ENCODE data around the gene ST8SIA1.
"Not testable (repeated sequence)": the region's sequence is repeated elsewhere in the genome, so short reads cannot be mapped to it uniquely, and the experiment has no call there.

ST8SIA1 gene

DNA sequence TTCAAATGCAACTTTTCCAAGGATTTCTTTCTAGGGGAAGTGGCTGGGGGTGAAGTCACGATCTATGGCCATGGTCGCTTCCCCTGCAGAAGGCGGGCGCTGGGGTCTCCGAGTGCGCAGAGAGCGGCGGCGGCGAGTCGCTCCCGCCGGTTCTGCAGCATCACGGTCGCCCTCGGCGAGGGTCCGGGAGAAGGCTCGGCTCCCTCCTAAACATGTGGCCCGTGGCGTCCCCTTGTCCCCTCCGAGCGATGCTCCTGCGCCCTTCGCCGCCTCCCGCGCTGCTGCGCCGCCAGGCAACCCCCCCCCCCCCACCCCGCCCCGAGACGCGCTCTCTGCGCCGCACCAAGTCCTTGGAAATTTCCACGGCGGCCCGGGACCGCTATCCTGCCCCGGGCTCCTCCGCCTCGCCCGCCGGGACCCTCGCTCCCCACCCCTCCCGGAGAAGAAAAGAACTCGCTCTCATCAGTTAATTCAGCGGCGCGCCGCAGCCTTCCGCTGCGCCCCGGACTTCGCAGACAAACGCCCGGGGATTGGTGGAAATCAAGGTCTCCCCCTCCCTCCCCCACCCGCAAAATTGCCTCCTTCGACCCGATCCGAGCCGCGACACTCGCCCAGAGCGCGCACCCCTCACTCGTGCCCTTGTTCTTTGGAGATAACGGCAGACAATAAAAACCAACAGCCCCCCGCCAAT, at the start of gene ST8SIA1:
TSS of gene ST8SIA1 (minus strand) at position 298 of the 691 bp plus-strand sequence. CDS start 475 bp downstream, outside the sequence.
- DNase-seq (ENCODE audit: low read depth), result peak; percentile 25

GRCh38 chr12:22380031-22380430, 45.5 kb upstream of the ST8SIA1 start:
- DNase-seq (ENCODE audit: low read depth), result no peak

DNA sequence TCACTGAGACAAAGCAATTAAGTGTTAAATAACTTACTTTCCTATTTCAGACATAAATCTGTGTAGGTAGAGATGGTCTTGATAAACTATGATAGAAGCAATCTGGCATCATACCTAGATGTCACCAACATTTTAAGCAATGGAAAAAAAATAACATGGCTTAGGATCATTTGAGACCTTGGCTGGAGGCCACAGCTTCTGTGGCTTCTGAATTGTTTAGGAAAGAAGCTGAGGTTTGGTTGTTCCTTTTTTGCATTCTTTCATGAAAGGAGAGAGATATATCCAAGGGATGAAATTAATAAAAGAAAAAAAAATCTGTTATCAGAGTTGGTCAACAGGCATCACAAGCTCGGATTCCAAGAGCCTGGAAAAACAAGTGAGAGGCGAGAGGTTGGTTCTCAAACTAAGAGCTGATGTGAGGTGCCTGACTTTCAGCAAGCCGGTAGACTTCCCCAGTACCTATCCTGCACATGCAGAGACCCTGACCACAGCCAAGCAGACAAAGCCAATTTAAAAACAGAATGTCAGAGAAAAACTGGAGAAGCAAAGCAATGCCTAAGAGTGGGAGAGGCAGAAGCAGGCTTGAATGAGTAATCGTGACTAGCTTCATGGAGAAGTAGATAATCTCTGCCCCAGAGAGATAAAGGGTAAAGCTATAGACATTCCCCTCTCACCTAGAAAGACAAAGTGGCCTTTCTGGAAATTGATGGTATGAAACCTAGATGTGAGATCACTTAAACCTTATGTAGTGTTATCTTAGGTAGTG, 43.4 kb upstream of the ST8SIA1 start:
- DNase-seq (ENCODE audit: low read depth), result no peak

DNA sequence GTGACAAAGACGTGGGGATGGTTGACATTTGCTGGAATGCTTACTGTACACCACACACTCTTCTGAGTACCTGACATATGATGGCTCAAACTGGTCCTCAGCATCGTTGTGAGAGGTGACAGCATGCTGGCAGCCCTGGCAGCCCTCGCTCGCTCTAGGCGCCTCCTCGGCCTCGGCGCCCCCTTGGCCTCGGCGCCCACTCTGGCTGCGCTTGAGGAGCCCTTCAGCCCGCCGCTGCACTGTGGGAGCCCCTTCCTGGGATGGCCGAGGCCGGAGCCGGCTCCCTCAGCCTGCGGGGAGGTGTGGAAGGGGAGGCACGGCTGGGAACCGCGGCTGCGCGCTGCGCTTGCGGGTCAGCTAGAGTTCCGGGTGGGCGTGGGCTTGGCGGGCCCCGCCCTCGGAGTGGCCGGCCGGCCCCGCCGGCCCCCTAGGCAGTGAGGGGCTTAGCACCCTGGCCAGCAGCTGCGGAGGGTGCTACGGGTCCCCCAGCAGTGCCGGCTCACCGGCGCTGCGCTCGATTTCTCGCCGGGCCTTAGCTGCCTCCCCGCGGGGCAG, 42.2 kb upstream of the ST8SIA1 start:
- not testable (repeated sequence) for DNase-seq (ENCODE audit: low read depth)

DNA sequence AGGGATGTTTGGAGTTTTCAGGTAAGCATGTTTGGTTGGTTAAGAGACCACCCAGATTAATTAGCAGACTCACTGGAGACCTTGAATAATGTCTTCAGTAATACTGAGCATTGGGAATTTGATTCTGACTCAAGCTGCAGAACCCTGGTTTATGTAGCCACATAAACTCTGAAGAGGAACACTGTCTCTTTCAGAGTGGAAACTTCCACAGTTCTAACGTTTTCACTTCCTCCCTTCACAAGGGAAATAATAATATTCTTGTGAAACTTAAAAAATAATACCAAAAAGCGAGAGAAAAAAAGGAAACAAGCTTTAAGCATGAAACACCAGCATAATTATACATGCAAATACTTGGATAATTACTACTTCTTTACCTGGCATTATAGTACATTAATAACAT, 40.0 kb upstream of the ST8SIA1 start:
- no peak for DNase-seq (ENCODE audit: low read depth)

- no peak for DNase-seq (ENCODE audit: low read depth)
These were observed 37.9 kb upstream of the ST8SIA1 start for GRCh38 chr12:22372277-22372837.

DNA sequence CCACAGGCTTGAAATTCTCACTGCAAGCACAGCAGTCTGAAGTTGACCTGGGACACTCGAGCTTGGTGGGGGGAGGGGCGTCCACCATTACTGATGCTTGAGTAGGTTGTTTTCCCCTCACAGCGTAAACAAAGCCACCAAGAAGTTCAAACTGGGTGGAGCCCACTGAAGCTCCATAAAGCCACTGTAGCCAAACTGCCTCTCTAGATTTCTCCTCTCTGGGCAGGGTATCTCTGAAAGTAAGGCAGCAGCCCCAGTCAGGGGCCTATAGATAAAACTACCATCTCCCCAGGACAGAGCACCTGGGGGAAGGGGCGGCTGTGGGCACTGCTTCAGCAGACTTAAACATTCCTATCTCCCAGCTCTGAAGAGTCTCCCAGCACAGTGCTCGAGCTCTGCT, 31.7 kb upstream of the ST8SIA1 start:
- DNase-seq (ENCODE audit: low read depth), result no peak

GRCh38 chr12:22361785-22362184, 27.3 kb upstream of the ST8SIA1 start:
- DNase-seq (ENCODE audit: low read depth), result no peak

DNA sequence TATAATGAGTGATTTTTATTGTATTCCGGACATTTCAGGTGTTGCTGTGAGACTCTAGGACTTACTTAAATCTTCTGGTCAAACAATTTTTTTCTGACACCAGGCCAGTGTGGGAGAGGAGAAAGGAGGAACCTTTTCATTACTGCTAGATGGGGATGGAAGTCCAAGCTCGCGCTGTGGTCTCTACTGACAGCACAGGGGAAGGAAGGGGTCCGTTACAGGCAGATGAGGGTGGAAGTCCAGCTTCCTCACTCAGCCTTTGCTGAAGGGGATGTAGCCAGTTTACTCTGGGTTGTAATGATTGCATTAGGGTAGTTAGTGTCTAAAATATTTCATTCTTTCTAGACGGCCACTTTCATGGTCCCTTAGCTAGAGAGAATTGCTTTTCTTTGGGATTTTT, 26.3 kb upstream of the ST8SIA1 start:
- no peak for DNase-seq (ENCODE audit: low read depth)

DNA sequence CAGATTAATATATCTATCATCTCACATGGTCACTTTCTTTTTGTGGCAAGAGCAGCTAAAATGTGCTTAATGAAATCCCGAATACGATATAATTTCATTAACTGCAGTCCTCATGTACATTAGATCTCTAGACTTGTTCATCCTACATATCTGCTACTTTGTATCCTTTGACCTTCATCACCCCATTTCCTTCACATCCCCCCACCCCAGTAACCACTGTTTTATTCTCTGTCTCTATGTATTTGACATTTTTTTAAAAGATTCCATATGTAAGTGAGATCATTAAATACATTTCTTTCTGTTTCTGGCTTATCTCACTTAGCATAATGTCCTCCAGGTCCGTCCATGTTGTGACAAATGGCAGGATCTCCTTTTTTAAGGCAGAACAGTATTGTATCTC, 23.0 kb upstream of the ST8SIA1 start:
- DNase-seq (ENCODE audit: low read depth), result no peak

DNA sequence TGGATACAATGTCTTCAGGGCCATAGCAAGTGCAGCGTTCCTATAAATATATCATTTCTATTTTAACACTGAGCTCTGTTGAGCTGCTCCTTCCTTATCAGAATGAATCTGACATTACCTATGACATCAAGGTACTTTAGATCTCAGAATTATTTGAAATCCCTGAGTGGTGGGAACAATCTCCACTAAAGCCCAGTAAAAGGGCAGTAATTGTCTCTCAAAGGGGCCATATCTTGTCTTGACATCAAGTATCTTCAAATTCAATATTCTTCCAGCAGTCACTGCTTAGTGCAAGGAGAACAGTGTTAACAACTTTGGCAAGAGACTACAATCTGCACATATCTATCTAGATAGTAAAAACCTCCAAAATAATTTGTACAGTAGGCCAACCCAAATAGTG, 21.7 kb upstream of the ST8SIA1 start:
- DNase-seq (ENCODE audit: low read depth), result no peak

- no peak for DNase-seq (ENCODE audit: low read depth)
These were observed 20.6 kb upstream of the ST8SIA1 start for GRCh38 chr12:22355011-22355580.

- DNase-seq (ENCODE audit: low read depth), result no peak
These were observed 19.3 kb upstream of the ST8SIA1 start for GRCh38 chr12:22353615-22354325.

GRCh38 chr12:22350886-22351285, 16.4 kb upstream of the ST8SIA1 start:
- no peak for DNase-seq (ENCODE audit: low read depth)

GRCh38 chr12:22348208-22348607, 13.7 kb upstream of the ST8SIA1 start:
- no peak for DNase-seq (ENCODE audit: low read depth)

DNA sequence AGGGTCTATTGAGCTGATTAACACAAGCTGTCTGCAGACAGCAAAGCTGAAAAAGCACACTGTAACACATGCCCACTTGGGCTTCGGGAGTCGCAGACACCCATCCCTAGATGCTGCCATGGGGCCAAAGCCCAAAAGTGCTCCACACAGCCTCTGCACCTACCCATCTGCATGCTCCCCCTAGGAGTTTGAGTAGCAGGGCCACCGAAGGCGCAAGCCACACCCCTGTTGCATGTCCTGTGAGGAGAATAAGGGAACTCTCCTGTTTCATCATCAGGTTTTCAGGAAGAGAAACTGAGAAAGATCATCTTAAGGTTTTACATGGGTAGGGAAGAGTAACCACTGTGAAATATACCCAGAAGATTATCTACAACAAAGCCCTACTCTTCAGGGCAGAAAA, 5.6 kb upstream of the ST8SIA1 start:
- DNase-seq (ENCODE audit: low read depth), result no peak

GRCh38 chr12:22339691-22340090, 5.2 kb upstream of the ST8SIA1 start:
- DNase-seq (ENCODE audit: low read depth), result no peak

DNA sequence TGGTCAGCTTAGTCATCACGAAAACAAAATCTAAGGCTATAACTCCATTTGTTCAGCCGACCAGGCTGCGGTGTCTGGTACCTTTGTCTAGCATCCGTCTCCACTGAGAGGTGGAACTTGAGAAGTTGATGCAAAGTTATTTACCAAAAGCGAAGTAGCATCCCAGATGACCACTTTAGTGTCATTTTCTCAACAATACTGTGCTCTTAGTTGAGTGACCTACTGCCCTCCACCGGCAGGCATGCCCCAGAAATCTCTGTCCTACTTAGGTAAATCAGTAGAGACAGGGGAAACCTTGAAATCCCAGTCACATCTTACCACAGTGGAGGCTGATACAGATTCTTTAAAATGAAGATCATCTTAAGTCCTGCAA, 1.3 kb upstream of the ST8SIA1 start:
- DNase-seq (ENCODE audit: low read depth), result no peak

GRCh38 chr12:22333713-22334409, 646 bp downstream of the ST8SIA1 start:
- no peak for DNase-seq (ENCODE audit: low read depth)

DNA sequence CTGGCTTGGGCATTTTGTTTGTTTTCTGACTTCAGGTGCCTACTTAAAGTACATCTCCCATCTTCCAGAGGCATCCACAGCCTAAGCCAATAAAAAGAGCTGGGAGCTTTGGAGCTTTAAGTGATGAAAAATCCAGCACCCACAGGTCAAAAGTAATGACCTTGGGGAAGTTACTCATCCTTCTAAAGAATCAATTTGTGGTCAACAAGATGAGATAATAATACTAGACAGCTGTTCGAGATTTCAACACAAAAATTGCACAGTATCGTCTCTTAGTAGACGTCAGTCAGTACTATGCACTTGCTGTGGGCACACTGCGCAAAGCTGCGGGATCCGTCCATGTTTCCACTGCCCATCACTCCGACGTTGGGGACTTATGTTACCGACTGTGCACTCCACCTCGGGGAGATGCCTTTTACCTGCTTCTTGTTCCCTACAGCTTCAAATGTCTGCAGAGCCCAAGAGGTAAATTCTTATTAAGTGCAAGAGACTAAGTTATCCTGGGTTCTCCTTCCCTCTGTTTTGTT, 1.3 kb downstream of the ST8SIA1 start:
- no peak for DNase-seq (ENCODE audit: low read depth)

DNA sequence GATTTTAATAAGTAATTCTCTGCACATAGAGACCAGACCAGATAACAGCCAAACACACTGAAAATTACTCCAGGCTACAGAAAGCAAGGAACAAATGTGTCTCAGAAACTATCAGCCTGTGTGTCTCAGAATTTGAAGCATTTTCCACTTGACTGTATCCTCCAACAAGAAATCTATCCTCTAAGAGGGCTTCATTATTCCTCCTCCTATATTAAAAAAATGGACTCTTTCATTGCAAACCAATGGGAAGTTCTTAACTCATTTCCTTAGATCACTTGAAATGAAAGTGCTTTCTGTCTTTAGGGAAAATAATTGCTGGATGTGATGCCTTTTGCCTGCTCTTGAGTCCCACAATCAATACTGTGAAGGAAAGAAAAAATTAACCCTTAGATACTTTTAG, 2.3 kb downstream of the ST8SIA1 start:
- DNase-seq (ENCODE audit: low read depth), result no peak
